Measurements from ENCODE around the gene CFAP61. TPM values are rescaled to one million over a fixed set of nuclear protein-coding genes. Genes with fewer than 3 reads are reported as not detected.
A peak's percentile ranks its signal among the peaks of the same experiment; 100 is the strongest.

CFAP61 gene
- total RNA-seq, 1 experiment from 2014 or later: 0.61 TPM

DNA sequence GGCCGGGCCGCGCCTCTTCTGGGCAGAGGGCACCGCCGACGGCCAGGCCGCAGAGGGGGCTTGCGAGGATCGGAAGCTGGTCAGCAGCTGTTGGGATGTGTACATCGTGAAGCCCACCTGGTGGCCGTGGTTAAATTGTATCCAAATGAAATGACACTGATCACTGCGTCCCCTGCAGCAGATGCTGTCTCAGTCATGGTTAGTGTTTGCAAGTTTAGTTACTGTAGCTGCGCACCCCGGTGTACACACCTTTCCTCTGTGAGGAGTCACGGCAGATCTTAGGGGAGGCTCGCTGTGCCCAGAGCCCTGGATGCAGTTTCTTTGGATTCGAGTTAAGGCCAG, 34.5 kb upstream of the CFAP61 start:
- Mint-ChIP-seq H3K4me3 (peak overlapping the region; percentile 87), H3K27me3 (ENCODE audit: low read depth) (no peaks in the 10 kb centered on the region; the same call in 1 of the 2 replicates), H3K4me1 (peaks cover 22% of the 10 kb centered on the region), H3K36me3 (no peaks in the 10 kb centered on the region), H3K27ac (0 out of 2 replicates have a peak overlapping the region, but pooled peaks have one; percentile 57), H3K9me3 (no peaks in the 10 kb centered on the region)
- ATAC-seq (no peak), DNase-seq (ENCODE audit: low spot score) (no peak)
- TF ChIP-seq ATF1 (CRISPR knock-in tag; IDR thresholded peaks at IDR 0.05) (no peak), ZNF396 (CRISPR knock-in tag; IDR thresholded peaks at IDR 0.05; ENCODE audit: borderline replicate concordance) (no peak)
- TF ChIP-seq, protein P1, sequence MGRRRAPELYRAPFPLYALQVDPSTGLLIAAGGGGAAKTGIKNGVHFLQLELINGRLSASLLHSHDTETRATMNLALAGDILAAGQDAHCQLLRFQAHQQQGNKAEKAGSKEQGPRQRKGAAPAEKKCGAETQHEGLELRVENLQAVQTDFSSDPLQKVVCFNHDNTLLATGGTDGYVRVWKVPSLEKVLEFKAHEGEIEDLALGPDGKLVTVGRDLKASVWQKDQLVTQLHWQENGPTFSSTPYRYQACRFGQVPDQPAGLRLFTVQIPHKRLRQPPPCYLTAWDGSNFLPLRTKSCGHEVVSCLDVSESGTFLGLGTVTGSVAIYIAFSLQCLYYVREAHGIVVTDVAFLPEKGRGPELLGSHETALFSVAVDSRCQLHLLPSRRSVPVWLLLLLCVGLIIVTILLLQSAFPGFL (CRISPR knock-in tag; IDR thresholded peaks at IDR 0.05; ENCODE audit: borderline replicate concordance): no peak
- POLR2A ChIA-PET: no interaction called here
- CTCF ChIA-PET: interaction anchor here (1.2 to 1.8 kb wide), 8 partner anchors 8 to 325 kb away, joined by 3 to 20 read pairs (median 4); partner anchors contain the start of genes CFAP61 and CRNKL1

DNA sequence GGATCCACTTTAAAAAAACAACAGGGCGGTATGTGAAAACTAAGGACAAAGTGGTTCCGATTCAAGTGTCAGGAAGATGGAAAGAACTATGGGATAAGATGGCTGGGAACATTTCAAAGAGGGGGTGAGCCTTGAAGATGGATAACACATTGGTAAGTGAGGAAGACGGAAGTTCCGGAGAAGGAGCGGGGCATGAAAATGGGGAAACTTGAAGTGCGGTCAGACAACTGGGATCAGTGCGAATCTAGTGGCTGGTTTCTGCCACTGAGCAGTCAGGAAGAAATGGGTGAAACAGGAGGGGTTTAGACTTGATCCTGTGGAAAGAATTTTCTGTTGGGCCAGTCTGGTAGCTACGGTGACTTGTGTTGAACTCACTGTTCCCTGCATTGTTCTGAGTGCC, 34.0 kb upstream of the CFAP61 start:
- POLR2A ChIA-PET: no interaction called here
- ATAC-seq (no peak), DNase-seq (ENCODE audit: low spot score) (no peak)
- CTCF ChIA-PET: interaction anchor here (1.6 to 1.8 kb wide), 3 partner anchors 20 to 326 kb away, joined by 4 to 20 read pairs (median 6); partner anchors contain the start of genes CFAP61 and CRNKL1
- Mint-ChIP-seq H3K27me3 (ENCODE audit: low read depth) (no peaks in the 10 kb centered on the region; the same call in 1 of the 2 replicates), H3K27ac (peak overlapping the region; percentile 30; the same call in 1 of the 2 replicates), H3K4me1 (peaks cover 22% of the 10 kb centered on the region), H3K36me3 (no peaks in the 10 kb centered on the region), H3K9me3 (no peaks in the 10 kb centered on the region), H3K4me3 (peak overlapping the region; percentile 87)
- TF ChIP-seq, protein P2, sequence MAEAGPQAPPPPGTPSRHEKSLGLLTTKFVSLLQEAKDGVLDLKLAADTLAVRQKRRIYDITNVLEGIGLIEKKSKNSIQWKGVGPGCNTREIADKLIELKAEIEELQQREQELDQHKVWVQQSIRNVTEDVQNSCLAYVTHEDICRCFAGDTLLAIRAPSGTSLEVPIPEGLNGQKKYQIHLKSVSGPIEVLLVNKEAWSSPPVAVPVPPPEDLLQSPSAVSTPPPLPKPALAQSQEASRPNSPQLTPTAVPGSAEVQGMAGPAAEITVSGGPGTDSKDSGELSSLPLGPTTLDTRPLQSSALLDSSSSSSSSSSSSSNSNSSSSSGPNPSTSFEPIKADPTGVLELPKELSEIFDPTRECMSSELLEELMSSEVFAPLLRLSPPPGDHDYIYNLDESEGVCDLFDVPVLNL (CRISPR knock-in tag; IDR thresholded peaks at IDR 0.05; ENCODE audit: borderline replicate concordance, low read depth): no peak
- TF ChIP-seq ZBTB21 (CRISPR knock-in tag; IDR thresholded peaks at IDR 0.05; ENCODE audit: borderline replicate concordance) (no peak), ZNF671 (CRISPR knock-in tag; IDR thresholded peaks at IDR 0.05) (no peak), OVOL2 (CRISPR knock-in tag; IDR thresholded peaks at IDR 0.05; ENCODE audit: borderline replicate concordance) (no peak), NR3C1 (CRISPR knock-in tag; conservative IDR thresholded peaks at IDR 0.05; ENCODE audit: low read depth) (no peak), ZNF138 (CRISPR knock-in tag; conservative IDR thresholded peaks at IDR 0.05) (no peak), SP1 (CRISPR knock-in tag; conservative IDR thresholded peaks at IDR 0.05) (no peak), CREB1 (CRISPR knock-in tag; IDR thresholded peaks at IDR 0.05) (no peak), FOXJ3 (CRISPR knock-in tag; IDR thresholded peaks at IDR 0.05; ENCODE audit: borderline replicate concordance) (no peak)
- TF ChIP-seq, protein P3, sequence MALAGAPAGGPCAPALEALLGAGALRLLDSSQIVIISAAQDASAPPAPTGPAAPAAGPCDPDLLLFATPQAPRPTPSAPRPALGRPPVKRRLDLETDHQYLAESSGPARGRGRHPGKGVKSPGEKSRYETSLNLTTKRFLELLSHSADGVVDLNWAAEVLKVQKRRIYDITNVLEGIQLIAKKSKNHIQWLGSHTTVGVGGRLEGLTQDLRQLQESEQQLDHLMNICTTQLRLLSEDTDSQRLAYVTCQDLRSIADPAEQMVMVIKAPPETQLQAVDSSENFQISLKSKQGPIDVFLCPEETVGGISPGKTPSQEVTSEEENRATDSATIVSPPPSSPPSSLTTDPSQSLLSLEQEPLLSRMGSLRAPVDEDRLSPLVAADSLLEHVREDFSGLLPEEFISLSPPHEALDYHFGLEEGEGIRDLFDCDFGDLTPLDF (CRISPR knock-in tag; IDR thresholded peaks at IDR 0.05): no peak
- TF ChIP-seq, protein P4, sequence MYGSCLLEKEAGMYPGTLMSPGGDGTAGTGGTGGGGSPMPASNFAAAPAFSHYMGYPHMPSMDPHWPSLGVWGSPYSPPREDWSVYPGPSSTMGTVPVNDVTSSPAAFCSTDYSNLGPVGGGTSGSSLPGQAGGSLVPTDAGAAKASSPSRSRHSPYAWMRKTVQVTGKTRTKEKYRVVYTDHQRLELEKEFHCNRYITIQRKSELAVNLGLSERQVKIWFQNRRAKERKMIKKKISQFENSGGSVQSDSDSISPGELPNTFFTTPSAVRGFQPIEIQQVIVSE (CRISPR knock-in tag; IDR thresholded peaks at IDR 0.05; ENCODE audit: borderline replicate concordance): no peak

DNA sequence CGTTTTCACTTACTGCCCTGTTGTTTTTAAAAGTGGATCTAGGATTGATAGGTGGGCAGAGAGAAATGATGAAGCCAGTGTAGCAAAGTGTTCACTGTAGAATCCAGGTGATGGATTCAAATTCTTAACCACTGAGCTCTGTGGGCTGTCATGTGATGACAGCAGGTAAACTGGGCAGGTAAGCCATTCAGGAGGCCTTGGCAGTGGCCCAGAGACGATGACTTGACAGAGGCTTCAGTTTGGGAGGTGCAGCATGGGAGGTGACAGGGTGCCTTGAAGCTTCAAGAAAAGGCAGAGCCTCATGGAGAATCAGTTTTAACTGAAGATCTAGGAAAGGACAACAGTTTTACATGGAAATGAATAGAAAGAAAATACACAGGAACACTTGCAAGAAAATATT, 33.2 kb upstream of the CFAP61 start:
- H3K4me1 Mint-ChIP-seq: peaks cover 22% of the 10 kb centered on the region
- no peaks in the 10 kb centered on the region; the same call in 1 of the 2 replicates for H3K27me3 Mint-ChIP-seq (ENCODE audit: low read depth)
- no peaks in the 10 kb centered on the region for H3K9me3 Mint-ChIP-seq
- peak overlapping the region; percentile 7; the same call in 1 of the 2 replicates for H3K27ac Mint-ChIP-seq
- no peak for ATAC-seq
- DNase-seq (ENCODE audit: low spot score): no peak
- POLR2A ChIA-PET: no interaction called here
- CTCF ChIA-PET: no interaction called here
- TF ChIP-seq GABPB1 (CRISPR knock-in tag; IDR thresholded peaks at IDR 0.05) (no peak), SOX15 (CRISPR knock-in tag; IDR thresholded peaks at IDR 0.05) (no peak), ZNF416 (CRISPR knock-in tag; IDR thresholded peaks at IDR 0.05) (no peak), SMAD3 (CRISPR knock-in tag; IDR thresholded peaks at IDR 0.05; ENCODE audit: borderline replicate concordance) (no peak)
- TF ChIP-seq, protein P5, sequence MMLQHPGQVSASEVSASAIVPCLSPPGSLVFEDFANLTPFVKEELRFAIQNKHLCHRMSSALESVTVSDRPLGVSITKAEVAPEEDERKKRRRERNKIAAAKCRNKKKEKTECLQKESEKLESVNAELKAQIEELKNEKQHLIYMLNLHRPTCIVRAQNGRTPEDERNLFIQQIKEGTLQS (CRISPR knock-in tag; conservative IDR thresholded peaks at IDR 0.05): no peak
- TF ChIP-seq, protein P6, sequence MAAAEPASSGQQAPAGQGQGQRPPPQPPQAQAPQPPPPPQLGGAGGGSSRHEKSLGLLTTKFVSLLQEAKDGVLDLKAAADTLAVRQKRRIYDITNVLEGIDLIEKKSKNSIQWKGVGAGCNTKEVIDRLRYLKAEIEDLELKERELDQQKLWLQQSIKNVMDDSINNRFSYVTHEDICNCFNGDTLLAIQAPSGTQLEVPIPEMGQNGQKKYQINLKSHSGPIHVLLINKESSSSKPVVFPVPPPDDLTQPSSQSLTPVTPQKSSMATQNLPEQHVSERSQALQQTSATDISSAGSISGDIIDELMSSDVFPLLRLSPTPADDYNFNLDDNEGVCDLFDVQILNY (CRISPR knock-in tag; IDR thresholded peaks at IDR 0.05): no peak
- TF ChIP-seq, protein P2 (CRISPR knock-in tag; IDR thresholded peaks at IDR 0.05; ENCODE audit: borderline replicate concordance, low read depth): no peak
- no peaks in the 10 kb centered on the region for H3K36me3 Mint-ChIP-seq
- H3K4me3 Mint-ChIP-seq: no peak overlapping the region
